Measurements from ENCODE around the gene RAB27A. TPM values are rescaled to one million over a fixed set of nuclear protein-coding genes. Genes with fewer than 3 reads are reported as not detected.
"Not testable (repeated sequence)": the region's sequence is repeated elsewhere in the genome, so short reads cannot be mapped to it uniquely, and the experiment has no call there.

Gene RAB27A
- total and polyA plus RNA-seq, 2 donors (not counting 1 experiment from before 2014, with no cell fraction given), result 14.4 to 47.4 TPM

DNA sequence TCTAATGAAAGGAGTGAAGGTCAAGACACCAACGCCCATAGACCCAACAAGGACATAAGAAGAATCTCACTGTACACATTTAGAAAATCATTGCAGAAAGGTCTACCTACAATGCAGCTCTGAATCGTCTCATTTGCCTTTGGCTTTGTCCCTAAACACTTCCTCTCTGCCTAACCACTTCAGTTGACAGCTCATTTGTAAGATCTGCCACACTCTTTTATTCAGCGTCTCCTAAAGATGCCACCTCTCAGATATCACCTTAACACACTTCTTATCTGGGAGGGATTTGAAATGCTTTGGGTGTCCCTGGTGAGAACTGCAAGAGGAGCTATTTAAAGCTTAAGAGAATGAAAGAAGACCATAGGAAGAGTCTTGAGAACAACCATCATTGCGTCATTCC is 38.7 kb downstream of the RAB27A start:
- H4K20me1 ChIP-seq (ENCODE audit: control insufficient read depth, extremely low read depth, insufficient read depth, low read length), result no peaks in the 10 kb centered on the region
- no peaks in the 10 kb centered on the region for H3K79me2 ChIP-seq (ENCODE audit: control insufficient read depth, insufficient read depth, low read length)
- no peak overlapping the region for H3K4me3 ChIP-seq (replicated peaks in 1 of 4; ENCODE audit: control extremely low read depth in 1 of 4, insufficient read depth in 1 of 4, low read depth in 3 of 4, low read length in 4 of 4)
- H3K4me2 ChIP-seq (ENCODE audit: extremely low read depth, insufficient read depth, low read length), result no peak overlapping the region
- no peak overlapping the region for H3K9ac ChIP-seq (ENCODE audit: insufficient read depth, low read length)
- H3K9me3 ChIP-seq (ENCODE audit: control insufficient read depth, insufficient read depth, low read depth, low read length), result no peaks in the 10 kb centered on the region
- no peak for TF ChIP-seq CTCF (conservative IDR thresholded peaks at IDR 0.05 in 1 of 2, IDR thresholded peaks at IDR 0.05 in 1 of 2; ENCODE audit: low read depth in 1 of 2, low read length in 2 of 2)
- no peak for TF ChIP-seq EZH2 (IDR thresholded peaks at IDR 0.05; ENCODE audit: low read length, missing control alignments)
- H3K36me3 ChIP-seq (ENCODE audit: control insufficient read depth, insufficient read depth, low read length), result no peaks in the 10 kb centered on the region
- no peaks in the 10 kb centered on the region for H3K4me1 ChIP-seq (ENCODE audit: control insufficient read depth, extremely low read depth, insufficient read depth, low read length)
- DNase-seq (ENCODE audit: low read depth in 2 of 2), result no peak
- H2AFZ ChIP-seq (ENCODE audit: low read length), result no peak overlapping the region
- no peak overlapping the region for H3K27ac ChIP-seq (ENCODE audit: insufficient read depth, low read length)
- H3K27me3 ChIP-seq (ENCODE audit: control insufficient read depth, insufficient read depth, low read length), result no peaks in the 10 kb centered on the region

DNA sequence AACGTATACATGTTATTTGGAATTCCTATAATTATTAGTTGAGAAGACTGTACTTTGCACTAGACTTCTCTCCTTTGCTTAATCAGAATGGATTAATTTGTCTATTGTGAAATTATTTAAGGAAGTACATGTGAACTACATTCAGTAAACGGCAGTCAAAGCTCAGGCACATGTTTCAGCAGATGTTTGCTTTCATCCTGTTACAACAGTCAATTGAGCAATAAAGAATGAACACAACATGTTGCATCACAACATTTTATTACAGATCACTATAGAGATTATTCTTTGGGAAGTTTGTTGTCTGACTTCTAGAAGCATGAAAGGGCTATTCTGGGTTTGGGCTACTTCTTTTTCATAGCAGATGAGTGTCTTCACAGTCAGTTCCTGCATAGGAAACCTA is 39.2 kb downstream of the RAB27A start:
- no peak for TF ChIP-seq EZH2 (IDR thresholded peaks at IDR 0.05; ENCODE audit: low read length, missing control alignments)
- no peak for TF ChIP-seq CTCF (conservative IDR thresholded peaks at IDR 0.05 in 1 of 2, IDR thresholded peaks at IDR 0.05 in 1 of 2; ENCODE audit: low read depth in 1 of 2, low read length in 2 of 2)
- Histone ChIP-seq H2AFZ (ENCODE audit: low read length) (no peak overlapping the region), H3K4me2 (ENCODE audit: extremely low read depth, insufficient read depth, low read length) (no peak overlapping the region), H3K27ac (ENCODE audit: insufficient read depth, low read length) (no peak overlapping the region), H3K27me3 (ENCODE audit: control insufficient read depth, insufficient read depth, low read length) (no peaks in the 10 kb centered on the region), H3K36me3 (ENCODE audit: control insufficient read depth, insufficient read depth, low read length) (no peaks in the 10 kb centered on the region), H3K79me2 (ENCODE audit: control insufficient read depth, insufficient read depth, low read length) (no peaks in the 10 kb centered on the region), H3K4me1 (ENCODE audit: control insufficient read depth, extremely low read depth, insufficient read depth, low read length) (no peaks in the 10 kb centered on the region), H3K9me3 (ENCODE audit: control insufficient read depth, insufficient read depth, low read depth, low read length) (no peaks in the 10 kb centered on the region), H4K20me1 (ENCODE audit: control insufficient read depth, extremely low read depth, insufficient read depth, low read length) (no peaks in the 10 kb centered on the region), H3K4me3 (replicated peaks in 1 of 4; ENCODE audit: control extremely low read depth in 1 of 4, insufficient read depth in 1 of 4, low read depth in 3 of 4, low read length in 4 of 4) (no peak overlapping the region), H3K9ac (ENCODE audit: insufficient read depth, low read length) (no peak overlapping the region)
- DNase-seq (ENCODE audit: low read depth in 2 of 2), result peak in 1 of 2 donors; percentile 98

DNA sequence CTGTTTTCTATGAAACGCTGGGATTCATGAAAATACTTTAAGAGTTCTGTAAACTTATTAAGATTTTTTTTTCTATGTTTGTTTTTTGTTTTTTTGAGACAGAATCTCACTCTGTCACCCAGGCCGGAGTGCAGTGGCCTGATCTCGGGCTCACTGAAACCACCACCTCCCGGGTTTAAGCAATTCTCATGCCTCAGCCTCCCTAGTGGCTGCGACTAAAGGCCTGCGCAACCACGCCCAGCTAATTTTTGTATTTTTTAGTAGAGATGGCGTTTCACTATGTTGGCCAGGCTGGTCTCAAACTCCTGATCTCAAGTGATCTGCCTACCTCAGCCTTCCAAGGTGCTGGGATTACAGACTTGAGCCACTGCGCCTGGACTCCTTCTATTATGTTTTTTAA is 39.7 kb downstream of the RAB27A start:
- H4K20me1 ChIP-seq (ENCODE audit: control insufficient read depth, extremely low read depth, insufficient read depth, low read length); H3K27me3 ChIP-seq (ENCODE audit: control insufficient read depth, insufficient read depth, low read length); H3K36me3 ChIP-seq (ENCODE audit: control insufficient read depth, insufficient read depth, low read length); DNase-seq (ENCODE audit: low read depth in 2 of 2); H3K4me1 ChIP-seq (ENCODE audit: control insufficient read depth, extremely low read depth, insufficient read depth, low read length); H3K9ac ChIP-seq (ENCODE audit: insufficient read depth, low read length); H3K79me2 ChIP-seq (ENCODE audit: control insufficient read depth, insufficient read depth, low read length); H3K4me2 ChIP-seq (ENCODE audit: extremely low read depth, insufficient read depth, low read length); H2AFZ ChIP-seq (ENCODE audit: low read length); H3K27ac ChIP-seq (ENCODE audit: insufficient read depth, low read length); H3K4me3 ChIP-seq (replicated peaks in 1 of 4; ENCODE audit: control extremely low read depth in 1 of 4, insufficient read depth in 1 of 4, low read depth in 3 of 4, low read length in 4 of 4); H3K9me3 ChIP-seq (ENCODE audit: control insufficient read depth, insufficient read depth, low read depth, low read length): not testable (repeated sequence)

Measured in fibroblast of lung (primary cell).